Measurements from ENCODE around the gene TOMM20.

Gene TOMM20

DNA sequence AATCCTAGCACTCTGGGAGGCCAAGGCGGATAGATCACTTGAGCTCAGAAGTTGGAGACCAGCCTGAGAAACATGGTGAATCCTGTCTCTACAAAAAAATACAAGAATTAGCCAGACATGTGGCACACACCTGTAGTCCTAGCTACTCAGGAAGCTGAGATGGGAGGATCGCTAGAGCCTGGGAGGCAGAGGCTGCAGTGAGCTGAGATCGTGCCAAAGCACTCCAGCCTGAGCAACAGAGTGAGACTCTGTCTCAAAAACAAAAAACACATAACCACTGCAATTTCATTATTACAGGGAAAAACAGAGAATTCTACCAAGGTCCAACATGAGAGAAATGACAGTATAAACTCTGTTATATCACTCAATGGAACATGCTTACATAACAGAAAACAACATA lies 4.4 kb upstream of the TOMM20 start:
- DNase-seq = no peak

DNA sequence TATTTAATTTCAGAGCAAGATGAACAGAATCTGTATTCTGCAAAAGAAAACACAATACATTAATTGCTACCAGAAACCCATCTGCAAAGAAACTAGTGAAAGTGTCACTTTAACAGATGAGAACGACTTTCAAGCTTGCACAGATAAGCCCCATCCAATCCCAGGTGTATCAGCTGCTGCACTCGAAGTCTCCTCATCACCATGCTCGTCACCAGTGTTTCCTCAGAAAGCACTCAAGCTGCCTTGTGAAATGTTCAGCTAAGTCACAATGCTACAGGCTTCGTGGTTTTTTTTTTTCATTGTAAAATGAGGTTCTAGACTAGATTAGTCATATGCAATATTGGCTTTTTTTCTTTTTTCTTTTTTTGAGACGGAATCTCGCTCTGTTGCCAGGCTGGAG lies 3.3 kb upstream of the TOMM20 start:
- DNase-seq = no peak

DNA sequence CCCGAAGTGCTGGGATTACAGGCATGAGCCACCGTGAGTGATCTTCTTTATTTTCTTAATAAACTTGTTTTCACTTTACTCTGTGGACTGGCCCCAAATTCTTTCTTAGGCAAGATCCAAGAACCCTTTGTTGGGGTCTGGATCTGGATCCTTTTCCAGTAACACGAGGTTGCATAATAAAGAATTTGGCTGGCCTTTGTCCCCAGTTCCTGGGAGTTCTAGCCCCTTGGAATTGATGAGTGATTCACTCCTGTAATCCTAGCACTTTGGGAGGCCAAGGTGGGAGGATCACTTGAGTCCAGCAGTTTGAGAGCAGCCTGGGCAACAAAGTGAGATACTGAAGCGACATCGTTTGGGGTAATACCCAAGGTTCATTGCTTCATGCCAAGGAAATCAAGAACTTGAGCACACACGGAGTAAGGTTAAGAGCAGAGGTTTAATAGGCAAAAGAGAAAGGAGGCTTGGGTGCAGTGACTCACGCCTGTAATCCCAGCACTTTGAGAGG lies 2.2 kb upstream of the TOMM20 start:
- DNase-seq = no peak

DNA sequence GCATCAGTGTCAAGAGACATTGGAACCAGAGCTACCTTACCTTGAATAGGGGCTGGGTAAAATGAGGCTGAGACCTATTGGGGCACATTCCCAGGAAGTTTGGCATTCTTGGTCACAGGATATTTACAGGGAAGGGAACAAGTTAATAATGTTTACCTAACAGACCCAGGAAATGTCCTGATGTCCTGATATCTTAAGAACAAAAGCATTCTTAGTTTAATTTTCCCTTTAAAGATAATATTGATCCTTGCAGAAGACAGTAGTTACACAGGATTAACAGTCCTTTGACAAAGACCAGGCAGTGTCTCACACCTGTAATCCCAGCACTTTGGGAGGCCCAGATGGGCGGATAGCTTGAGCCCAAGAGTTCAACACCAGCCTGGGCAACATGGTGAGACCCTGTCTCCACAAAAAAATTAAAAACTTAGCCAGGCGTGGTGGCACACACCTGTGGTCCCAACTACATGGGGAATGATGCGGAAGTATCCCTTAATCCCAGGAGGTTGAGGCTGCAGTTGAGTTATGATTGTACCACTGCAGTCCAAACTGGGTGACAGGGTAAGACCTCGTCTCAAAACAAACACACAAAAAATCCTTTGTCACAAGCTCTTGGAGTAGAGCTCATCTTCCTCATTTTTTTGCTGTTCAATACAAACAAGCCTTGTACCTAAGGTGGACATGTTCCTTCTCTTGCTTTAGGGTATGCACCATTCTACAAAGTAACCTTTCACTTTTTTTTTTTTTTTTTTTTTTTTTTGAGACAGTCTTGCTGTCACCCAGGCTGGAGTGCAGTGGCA lies 1.3 kb upstream of the TOMM20 start:
- no peak for DNase-seq

DNA sequence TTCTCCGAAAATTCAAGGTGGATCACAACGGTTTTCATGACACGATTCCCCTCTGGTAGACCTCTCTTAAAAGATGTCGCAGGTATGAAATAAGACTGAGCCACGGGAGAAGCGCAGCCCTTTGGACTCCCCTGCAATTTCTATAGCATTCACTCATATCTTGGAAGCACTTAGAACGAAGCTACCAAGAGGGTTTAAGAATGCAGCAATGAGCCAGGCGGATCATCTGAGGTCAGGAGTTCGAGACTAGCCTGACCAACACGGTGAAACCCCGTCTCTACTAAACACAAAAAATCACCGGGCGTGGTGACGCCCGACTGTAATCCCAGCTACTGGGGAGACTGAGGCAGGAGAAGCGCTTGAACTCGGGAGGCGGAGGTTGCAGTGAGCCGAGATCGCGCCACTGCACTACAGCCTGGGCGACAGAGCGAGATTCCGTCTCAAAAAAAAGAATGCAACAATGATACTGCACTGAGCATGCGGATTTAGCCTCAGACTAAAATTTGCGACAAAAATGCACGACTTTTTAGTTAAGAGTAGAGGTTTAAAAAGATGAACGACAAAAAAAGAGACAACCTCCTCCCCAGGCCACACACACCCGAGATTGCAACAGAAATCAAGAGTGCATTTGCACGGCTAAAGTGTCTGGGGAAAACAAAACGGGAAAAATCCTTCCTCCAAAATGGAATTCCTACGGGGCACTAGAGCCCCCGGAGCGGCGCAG lies 743 bp downstream of the TOMM20 start:
- DNase-seq = no peak

DNA sequence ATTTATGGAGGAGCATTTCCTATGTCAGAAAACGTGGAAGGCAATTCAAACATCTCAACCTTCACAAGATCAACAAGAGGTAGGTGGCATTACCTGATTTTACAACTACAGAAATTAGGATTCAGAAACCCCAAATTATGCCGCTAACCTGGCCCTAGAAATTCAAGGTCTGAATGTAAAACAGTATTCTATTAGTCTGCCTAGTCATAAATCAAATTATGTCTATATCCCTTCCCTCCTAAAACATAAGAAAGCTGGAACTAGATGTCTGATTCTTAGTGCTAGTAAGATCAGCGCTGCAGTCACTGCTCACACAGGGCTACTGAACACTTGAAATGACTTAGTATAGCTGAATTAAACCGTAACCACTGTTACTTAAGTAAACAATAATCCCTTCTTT lies 1.4 kb downstream of the TOMM20 start:
- no peak for DNase-seq

DNA sequence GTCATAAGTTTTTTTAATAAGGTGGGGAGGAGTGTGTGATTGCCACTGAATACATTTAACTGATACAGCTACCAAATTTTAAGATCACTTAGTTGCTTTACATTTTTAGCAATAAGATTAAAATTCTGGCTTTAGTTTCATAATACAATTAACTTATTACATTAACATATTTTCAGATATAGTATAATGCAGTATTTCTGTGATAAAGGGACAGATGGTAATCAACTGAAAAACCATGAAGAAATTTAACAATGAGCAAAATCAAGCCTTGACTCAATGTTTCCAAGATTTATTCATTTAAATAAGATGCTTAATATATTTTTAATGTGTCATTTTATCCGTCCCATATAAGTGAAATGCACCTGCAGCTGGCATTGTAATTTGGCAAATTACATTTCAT lies 4.0 kb downstream of the TOMM20 start:
- DNase-seq = no peak

DNA sequence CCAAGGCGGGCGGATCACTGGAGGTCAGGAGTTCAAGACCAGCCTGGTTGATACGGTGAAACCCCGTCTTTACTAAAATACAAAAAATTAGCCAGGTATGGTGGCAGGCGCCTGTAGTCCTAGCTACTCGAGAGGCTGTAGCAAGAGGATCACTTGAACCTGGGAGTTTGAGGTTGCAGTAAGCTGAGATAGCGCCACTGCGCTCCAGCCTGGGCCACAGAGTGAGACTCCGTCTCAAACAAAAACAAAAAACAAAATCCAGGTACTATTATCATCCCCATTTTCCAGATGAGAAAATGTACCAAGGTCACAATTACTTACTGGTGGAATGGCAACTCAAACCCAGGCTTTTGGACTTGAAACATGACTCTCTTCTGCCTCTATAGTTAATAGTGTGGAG lies 4.5 kb downstream of the TOMM20 start:
- no peak for DNase-seq

DNA sequence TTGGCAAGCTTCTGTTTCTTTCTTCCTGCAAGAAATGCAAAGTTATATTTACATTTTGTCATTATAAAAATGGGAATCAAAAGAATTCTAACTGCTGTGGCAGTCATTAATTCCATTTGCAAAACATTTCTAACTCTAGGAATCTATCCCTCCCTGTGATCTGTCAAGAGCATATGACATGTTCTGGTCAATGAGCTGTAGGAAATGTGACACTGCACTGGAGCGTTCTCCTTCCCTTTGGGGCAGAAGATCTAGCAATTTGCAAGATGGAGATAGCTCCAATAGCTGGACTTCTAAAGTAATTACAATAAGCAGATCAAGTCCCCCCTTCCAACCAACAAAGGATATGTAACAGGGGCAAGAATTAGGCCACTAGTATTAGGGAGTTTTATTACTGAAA lies 6.3 kb downstream of the TOMM20 start:
- no peak for DNase-seq

DNA sequence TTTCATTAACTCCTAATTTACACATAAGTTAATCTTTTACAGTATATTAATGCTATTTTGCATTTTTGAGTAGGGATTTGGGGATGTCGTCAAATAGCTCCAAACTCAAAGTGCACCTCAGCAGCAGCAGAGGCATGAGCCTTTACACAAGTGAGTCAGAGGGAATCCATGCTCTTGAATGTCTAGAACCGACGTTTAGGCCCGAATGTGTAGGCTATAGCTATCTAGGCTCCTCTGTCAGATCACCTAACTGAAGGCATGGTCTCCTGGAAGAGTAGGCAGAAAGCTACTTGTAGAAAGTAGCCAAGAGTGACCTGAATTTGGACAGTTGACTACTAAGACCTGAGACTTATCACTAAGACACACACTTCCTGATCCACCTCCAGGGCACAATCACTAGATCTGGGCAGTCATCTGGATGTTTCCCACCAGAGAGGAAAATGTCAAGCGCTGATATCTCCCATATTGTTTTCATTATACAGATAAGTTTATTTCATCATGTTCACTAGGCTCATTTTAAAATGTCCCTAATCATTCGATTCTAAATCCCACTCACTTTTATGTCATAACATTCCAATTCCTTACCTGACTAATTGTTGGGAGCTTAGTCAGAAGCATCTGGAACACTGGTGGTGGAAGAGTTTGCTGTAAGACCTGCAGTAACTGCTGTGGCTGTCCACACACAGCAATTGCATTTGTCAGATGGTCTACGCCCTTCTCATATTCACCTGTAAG lies 15.3 kb downstream of the TOMM20 start:
- no peak for DNase-seq

DNA sequence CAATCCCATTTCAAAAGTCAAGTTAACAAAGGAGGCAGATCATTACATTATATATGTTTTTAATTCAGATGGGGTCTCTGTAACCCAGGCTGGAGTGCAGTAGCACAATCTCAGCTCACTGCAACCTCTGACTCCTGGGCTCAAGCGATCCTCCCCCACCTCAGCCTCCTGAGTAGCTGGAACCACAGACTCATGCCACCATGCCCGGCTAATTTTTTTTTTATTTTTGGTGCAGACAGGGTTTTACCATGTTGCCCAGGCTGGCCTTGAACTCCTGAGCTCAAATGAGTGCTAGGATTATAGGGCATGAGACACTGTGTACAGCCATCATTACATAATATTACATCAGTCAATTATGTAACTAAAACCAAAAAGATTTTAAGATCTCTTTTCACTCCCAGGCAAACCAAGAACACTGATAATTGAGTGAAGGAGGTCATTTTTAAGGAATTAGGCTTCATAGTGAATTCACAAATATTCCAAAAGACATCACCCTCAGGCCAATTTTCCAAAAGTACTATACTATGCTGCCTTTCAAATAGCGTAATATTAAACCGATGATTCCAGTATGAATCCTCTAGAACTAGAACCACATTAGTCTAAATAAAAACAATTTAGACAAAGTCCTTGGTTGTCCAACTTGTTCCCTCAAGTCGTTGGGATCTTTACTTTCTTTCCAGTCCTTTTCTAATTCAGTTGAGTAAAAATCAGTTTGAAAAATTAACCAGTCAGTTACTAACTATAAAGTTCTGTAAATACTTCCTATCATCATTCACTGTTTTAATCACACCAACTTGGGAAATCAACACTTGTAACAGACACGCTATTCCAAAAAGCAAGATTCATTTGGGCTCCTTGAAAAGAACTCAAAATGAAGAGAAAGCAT lies 16.1 kb downstream of the TOMM20 start:
- DNase-seq = no peak

DNA sequence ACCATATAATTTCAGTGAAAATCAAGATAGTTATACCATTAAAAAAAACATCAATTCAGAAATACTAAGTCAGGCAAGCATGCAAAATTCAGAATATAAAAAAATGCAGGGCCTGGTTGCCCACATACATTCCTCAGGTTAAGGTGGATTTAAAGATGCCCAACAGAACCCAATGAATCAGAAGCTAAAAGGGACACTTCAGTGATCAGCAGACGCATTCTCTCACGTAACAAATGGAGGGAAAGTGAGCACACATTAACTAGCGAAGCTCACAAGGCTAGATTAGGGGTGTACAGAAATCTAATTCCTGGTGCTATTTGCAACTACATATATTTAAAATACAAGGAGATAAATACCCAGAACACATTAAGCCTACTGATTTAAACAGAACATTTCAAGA lies 17.5 kb downstream of the TOMM20 start:
- DNase-seq = no peak

DNA sequence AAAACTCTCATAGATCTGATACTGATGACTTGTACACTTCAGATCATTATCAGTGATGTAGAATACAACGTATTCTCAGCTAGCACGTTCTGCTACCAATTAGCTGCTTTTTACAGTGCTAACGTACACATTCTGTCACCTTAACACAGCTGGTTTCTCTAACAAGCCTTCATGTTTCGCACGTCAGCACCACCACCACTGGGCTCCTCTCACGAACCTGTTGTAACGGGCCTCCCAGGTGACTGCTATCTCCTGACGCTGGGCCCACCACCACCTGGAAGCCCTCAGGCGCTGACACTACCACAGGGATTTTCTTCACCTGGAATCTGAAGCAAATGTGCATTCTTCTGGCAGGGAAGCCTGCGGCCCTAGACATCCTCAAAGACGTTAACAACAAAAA lies 19.8 kb downstream of the TOMM20 start:
- DNase-seq = no peak

DNA sequence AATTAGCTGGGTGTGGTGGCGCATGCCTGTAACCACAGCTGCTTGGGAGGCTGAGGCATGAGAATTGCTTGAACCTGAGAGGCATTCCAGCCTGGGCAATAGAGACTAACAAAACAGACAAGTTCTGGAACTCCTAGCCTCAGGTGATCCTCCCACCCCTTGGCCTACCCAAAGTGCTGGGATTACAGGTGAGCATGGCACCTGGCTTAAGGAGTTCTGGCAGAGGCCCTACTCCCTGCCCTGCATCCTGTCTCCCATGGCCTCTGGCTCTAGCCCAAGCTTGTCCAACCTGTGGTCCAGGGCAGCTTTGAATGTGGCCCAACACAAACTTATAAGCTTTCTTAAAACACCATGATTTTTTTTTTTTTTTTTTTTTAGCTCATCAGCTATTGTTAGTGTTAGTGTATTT lies 20.4 kb downstream of the TOMM20 start:
- no peak for DNase-seq

DNA sequence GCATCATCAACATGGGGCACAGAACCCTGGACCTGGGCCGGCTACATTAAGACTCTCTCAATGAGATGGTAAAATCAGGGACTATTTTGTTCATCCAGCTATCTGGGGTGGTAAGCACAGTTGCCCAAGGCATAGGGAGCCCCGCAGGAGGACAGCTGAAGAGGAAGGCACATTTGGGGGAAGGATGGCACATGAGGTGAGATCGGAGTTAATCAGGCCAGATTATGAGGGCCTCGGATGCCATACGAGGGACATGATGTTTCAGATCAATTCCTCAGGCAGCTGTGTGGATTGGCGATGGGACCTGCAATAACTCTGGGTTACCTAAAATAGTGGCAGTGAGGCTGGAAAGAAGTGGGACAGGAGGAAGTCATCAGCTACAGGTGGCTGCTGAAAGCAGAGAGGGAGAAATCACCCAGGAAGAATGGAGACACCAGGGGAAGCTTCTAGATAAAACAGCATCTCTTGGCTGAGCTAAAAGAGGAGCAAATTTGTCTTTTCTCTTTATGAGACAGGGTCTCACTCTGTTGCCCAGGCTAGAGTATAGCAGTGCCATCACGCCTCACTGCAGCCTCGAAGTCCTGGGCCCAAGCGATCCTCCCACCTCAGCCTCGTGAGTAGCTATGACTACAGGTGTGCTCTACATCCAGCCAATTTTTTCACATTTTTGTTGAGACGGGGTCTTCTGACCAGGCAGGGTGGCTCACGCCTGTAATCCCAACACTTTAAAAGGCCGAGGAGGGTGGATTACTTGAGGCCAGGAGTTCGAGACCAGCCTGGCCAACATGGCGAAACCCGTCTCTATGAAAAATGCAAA lies 21.1 kb downstream of the TOMM20 start:
- DNase-seq = no peak

DNA sequence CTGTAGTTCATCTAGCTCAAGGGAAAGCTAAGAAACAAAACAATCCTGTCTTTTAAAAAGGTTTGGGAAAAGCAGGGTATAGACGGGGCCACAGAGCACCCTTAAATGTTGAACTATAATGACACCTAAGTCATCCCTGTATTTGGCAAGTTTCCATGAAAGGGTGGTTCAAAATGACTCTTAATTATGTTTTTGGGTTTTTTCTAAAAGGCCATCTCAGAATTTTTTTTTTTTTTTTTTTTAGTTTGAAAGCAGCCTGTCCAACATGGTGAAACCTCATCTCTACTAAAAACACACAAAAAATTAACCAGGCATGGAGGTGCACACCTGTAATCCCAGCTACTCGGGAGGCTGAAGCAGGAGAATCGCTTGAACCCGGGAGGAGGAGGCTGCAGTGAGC lies 22.2 kb downstream of the TOMM20 start:
- no peak for DNase-seq

DNA sequence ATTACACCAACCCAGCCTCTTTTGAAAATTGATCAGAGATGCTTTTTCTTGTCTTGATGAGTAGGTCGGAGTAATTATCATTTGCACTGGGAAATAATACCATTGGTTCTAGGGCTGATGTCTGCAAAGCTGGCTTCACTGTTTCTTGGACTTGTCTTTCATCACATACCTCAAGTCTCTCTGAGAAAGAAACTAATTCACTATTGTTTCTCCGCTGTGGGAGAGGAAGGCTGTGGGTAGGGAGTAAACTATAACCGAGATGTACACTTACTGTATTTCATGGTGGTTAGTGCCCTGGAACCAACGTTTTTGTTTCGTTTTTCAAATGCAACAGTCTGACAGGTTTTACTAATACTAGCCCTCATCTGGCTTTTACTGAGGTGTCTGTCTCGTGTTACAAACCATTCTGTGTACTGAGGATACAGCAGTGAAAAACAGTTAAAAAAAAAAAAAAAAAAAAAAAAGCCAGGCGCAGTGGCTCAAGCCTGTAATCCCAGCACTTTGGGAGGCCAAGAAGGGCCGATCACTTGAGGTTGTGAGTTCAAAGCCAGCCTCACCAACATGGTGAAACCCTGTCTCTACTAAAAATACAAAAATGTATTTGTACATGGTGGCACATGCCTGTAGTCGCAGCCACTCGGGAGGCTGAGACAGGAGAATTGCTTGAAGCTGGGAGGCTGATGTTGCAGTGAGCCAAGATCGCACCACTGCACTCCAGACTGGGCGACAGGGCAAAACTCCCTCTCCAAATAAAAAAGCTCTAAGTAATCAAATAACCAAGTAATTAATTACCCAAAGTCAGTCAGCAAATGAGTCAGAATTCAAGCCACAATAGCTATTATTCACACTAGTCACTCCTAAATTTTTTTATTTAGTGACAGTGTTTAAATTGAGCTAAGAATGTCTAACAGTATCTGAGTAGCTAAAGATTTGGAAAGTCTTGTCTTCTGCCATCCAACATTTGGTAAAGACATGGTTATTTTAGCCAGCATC lies 23.3 kb downstream of the TOMM20 start:
- DNase-seq = no peak

DNA sequence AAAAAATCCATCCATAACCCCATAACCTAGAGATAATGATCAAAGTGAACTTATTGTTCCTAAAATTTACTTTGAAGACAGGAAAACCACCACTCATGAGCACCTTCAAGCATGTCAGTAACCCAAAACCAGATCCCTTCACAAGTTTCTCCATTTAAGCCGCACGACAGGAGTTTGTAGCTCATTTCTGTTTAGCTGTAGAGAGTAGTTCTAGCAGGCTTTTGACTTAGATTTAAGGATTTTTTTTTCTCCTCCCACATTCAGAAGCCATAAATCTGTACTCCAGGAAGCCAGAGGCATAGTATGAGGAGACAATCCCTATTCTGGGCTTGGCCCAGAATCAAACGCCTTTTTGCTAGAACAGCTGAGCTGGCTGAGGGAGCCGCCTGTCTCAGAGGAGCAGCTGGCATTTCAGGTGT lies 25.6 kb downstream of the TOMM20 start:
- no peak for DNase-seq

DNA sequence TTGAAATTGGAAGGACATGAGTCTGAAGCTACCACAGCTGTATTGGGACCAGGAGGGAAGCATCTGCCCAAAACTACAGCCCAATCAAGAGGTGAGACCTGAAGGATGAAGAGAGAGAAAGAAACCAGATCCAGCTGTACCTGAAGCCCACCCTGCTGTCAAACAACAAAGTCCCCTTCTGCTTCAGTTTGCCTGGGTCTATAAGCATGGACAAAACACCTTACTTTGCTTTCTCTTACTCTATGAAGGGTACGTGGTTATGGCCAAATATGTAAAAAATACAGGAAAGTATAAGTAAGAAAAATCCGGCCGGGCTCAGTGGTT lies 26.4 kb downstream of the TOMM20 start:
- no peak for DNase-seq

DNA sequence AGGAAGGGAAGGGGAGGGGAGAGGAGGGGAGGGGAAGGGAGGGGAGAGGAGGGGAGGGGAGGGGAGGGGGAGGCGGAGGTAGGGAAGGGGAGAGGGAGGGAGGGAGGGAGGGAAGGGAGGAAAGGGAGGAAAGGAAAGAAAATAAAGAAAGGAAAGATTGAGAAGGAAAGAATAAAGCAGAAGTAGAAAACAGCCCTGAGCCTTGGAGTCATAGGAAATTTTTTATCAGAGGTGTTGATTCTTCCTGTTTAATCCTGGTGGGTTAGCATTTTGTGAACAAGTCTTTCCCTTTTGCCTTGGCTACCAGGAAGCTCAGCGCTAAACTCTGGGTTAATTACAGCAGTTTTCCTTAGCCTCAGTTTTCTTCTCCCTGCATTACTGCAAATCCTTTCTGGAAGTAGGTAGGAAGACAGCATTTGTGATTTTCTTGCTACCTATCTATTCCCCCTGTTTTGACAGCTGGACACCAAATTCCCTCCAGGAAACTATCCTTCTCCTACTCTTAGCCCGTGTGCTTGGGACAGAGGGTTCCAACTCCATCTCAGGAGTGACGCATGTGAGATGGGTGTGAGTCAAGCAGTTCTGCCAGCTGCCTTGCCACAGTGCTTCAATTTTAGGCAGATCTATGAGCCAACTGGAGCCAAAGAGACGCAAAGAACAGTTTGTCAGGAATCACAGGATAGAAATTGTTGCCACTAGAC lies 26.9 kb downstream of the TOMM20 start:
- no peak for DNase-seq

Measured in NCI-H526 (cell line).